ENCODE results near the gene SPACA1.

DNA sequence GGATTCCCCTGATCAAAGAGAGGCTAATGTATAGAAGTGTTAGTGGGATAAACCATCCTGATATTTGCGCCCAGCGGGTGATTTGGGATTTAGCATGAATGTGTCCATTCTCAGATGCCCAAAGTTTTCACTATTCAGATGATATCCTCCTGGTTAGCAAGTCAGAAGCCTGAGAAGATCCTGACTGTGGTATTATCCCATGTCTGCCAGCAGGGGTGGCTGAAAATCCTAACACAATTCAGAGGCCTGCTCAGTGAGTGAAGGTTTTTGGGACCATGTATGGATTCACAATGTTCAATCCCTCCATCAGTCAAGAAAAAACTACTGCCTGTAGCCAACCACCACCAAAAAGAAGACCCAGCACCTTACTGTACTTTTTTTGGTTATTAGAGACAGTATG lies 34.1 kb upstream of the SPACA1 start:
- TF ChIP-seq, protein P1, sequence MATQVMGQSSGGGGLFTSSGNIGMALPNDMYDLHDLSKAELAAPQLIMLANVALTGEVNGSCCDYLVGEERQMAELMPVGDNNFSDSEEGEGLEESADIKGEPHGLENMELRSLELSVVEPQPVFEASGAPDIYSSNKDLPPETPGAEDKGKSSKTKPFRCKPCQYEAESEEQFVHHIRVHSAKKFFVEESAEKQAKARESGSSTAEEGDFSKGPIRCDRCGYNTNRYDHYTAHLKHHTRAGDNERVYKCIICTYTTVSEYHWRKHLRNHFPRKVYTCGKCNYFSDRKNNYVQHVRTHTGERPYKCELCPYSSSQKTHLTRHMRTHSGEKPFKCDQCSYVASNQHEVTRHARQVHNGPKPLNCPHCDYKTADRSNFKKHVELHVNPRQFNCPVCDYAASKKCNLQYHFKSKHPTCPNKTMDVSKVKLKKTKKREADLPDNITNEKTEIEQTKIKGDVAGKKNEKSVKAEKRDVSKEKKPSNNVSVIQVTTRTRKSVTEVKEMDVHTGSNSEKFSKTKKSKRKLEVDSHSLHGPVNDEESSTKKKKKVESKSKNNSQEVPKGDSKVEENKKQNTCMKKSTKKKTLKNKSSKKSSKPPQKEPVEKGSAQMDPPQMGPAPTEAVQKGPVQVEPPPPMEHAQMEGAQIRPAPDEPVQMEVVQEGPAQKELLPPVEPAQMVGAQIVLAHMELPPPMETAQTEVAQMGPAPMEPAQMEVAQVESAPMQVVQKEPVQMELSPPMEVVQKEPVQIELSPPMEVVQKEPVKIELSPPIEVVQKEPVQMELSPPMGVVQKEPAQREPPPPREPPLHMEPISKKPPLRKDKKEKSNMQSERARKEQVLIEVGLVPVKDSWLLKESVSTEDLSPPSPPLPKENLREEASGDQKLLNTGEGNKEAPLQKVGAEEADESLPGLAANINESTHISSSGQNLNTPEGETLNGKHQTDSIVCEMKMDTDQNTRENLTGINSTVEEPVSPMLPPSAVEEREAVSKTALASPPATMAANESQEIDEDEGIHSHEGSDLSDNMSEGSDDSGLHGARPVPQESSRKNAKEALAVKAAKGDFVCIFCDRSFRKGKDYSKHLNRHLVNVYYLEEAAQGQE (IDR thresholded peaks at IDR 0.05), result no peak
- TF ChIP-seq FOSL2 (IDR thresholded peaks at IDR 0.05) (no peak), FOSL2 (CRISPR knock-in tag; IDR thresholded peaks at IDR 0.05) (no peak), HDAC2 (IDR thresholded peaks at IDR 0.05) (no peak), RFX5 (IDR thresholded peaks at IDR 0.05) (no peak), RNF2 (IDR thresholded peaks at IDR 0.05; ENCODE audit: borderline replicate concordance, low read depth) (no peak), NR3C1 (IDR thresholded peaks at IDR 0.05) (no peak), MAFK (IDR thresholded peaks at IDR 0.05; ENCODE audit: partially characterized antibody) (no peak)
- TF ChIP-seq, protein P2, sequence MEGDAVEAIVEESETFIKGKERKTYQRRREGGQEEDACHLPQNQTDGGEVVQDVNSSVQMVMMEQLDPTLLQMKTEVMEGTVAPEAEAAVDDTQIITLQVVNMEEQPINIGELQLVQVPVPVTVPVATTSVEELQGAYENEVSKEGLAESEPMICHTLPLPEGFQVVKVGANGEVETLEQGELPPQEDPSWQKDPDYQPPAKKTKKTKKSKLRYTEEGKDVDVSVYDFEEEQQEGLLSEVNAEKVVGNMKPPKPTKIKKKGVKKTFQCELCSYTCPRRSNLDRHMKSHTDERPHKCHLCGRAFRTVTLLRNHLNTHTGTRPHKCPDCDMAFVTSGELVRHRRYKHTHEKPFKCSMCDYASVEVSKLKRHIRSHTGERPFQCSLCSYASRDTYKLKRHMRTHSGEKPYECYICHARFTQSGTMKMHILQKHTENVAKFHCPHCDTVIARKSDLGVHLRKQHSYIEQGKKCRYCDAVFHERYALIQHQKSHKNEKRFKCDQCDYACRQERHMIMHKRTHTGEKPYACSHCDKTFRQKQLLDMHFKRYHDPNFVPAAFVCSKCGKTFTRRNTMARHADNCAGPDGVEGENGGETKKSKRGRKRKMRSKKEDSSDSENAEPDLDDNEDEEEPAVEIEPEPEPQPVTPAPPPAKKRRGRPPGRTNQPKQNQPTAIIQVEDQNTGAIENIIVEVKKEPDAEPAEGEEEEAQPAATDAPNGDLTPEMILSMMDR (IDR thresholded peaks at IDR 0.05), result no peak
- TF ChIP-seq, protein P3, sequence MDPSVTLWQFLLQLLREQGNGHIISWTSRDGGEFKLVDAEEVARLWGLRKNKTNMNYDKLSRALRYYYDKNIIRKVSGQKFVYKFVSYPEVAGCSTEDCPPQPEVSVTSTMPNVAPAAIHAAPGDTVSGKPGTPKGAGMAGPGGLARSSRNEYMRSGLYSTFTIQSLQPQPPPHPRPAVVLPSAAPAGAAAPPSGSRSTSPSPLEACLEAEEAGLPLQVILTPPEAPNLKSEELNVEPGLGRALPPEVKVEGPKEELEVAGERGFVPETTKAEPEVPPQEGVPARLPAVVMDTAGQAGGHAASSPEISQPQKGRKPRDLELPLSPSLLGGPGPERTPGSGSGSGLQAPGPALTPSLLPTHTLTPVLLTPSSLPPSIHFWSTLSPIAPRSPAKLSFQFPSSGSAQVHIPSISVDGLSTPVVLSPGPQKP (IDR thresholded peaks at IDR 0.05; ENCODE audit: low read depth, low read length), result no peak
- TF ChIP-seq, protein P4, sequence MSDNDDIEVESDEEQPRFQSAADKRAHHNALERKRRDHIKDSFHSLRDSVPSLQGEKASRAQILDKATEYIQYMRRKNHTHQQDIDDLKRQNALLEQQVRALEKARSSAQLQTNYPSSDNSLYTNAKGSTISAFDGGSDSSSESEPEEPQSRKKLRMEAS (IDR thresholded peaks at IDR 0.05), result no peak

Data from A549 (cell line).